Measurements from ENCODE around the gene PRORP.
A peak's percentile ranks its signal among the peaks of the same experiment; 100 is the strongest.

PRORP gene

DNA sequence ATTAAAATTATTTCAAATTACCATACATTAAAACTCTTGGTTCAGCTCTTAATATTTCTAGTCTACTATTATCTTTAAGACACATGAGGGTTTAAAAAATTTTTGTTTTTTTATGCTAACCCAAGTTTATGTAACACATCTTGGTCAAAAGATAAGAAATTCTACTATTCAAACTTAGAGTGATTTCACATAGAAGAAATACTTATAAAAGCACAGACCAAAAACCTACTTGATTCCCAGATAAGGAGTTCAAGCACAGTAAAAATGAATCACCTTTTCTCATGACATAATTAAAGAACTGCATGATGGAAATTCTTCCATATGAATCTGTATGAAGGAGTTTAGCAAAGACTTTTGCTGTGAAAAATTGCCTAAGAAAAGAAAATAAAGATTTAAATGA is 14.5 kb upstream of the PRORP start:
- no peak for TF ChIP-seq SUZ12 (IDR thresholded peaks at IDR 0.05; ENCODE audit: extremely low read depth, insufficient read depth, insufficient read length)
- TF ChIP-seq ZNF274 (IDR thresholded peaks at IDR 0.05; ENCODE audit: low read depth, low read length) = no peak
- TF ChIP-seq YY1 (IDR thresholded peaks at IDR 0.05; ENCODE audit: insufficient read depth, insufficient read length) = no peak
- DNase-seq (ENCODE audit: low read depth, low spot score) = no peak
- Histone ChIP-seq H3K27me3 (ENCODE audit: insufficient read depth, insufficient read length) (no peaks in the 10 kb centered on the region), H3K4me1 (ENCODE audit: insufficient read depth, insufficient read length) (no peaks in the 10 kb centered on the region), H3K36me3 (ENCODE audit: insufficient read depth, insufficient read length, low read length) (peaks cover 46% of the 10 kb centered on the region), H3K9ac (ENCODE audit: insufficient read length, low read depth) (no peak overlapping the region), H3K9me3 (ENCODE audit: insufficient read depth, low read length) (peaks cover 10% of the 10 kb centered on the region), H3K4me3 (ENCODE audit: insufficient read length, low read depth) (no peak overlapping the region)

GRCh38 chr14:35112641-35113040 is 9.7 kb upstream of the PRORP start:
- H3K4me1 ChIP-seq (ENCODE audit: insufficient read depth, insufficient read length) = no peaks in the 10 kb centered on the region
- no peaks in the 10 kb centered on the region for H3K27me3 ChIP-seq (ENCODE audit: insufficient read depth, insufficient read length)
- H3K9ac ChIP-seq (ENCODE audit: insufficient read length, low read depth) = no peak overlapping the region
- TF ChIP-seq YY1 (IDR thresholded peaks at IDR 0.05; ENCODE audit: insufficient read depth, insufficient read length) = no peak
- TF ChIP-seq ZNF274 (IDR thresholded peaks at IDR 0.05; ENCODE audit: low read depth, low read length) = no peak
- no peak for TF ChIP-seq SUZ12 (IDR thresholded peaks at IDR 0.05; ENCODE audit: extremely low read depth, insufficient read depth, insufficient read length)
- peaks cover 48% of the 10 kb centered on the region for H3K36me3 ChIP-seq (ENCODE audit: insufficient read depth, insufficient read length, low read length)
- H3K4me3 ChIP-seq (ENCODE audit: insufficient read length, low read depth) = no peak overlapping the region
- peak; percentile 9 for DNase-seq (ENCODE audit: low read depth, low spot score)
- H3K9me3 ChIP-seq (ENCODE audit: insufficient read depth, low read length) = peaks cover 10% of the 10 kb centered on the region

- H3K9ac ChIP-seq (ENCODE audit: insufficient read length, low read depth) = no peak overlapping the region
- no peak overlapping the region for H3K4me3 ChIP-seq (ENCODE audit: insufficient read length, low read depth)
- H3K27me3 ChIP-seq (ENCODE audit: insufficient read depth, insufficient read length) = no peaks in the 10 kb centered on the region
- TF ChIP-seq SUZ12 (IDR thresholded peaks at IDR 0.05; ENCODE audit: extremely low read depth, insufficient read depth, insufficient read length) = no peak
- TF ChIP-seq ZNF274 (IDR thresholded peaks at IDR 0.05; ENCODE audit: low read depth, low read length) = no peak
- no peak for TF ChIP-seq YY1 (IDR thresholded peaks at IDR 0.05; ENCODE audit: insufficient read depth, insufficient read length)
- no peaks in the 10 kb centered on the region for H3K4me1 ChIP-seq (ENCODE audit: insufficient read depth, insufficient read length)
- no peak for DNase-seq (ENCODE audit: low read depth, low spot score)
- peaks cover 10% of the 10 kb centered on the region for H3K9me3 ChIP-seq (ENCODE audit: insufficient read depth, low read length)
- H3K36me3 ChIP-seq (ENCODE audit: insufficient read depth, insufficient read length, low read length) = peaks cover 44% of the 10 kb centered on the region
These were observed 8.9 kb upstream of the PRORP start for GRCh38 chr14:35113308-35113950.

GRCh38 chr14:35114036-35114435 is 8.3 kb upstream of the PRORP start:
- Histone ChIP-seq H3K9ac (ENCODE audit: insufficient read length, low read depth) (no peak overlapping the region), H3K27me3 (ENCODE audit: insufficient read depth, insufficient read length) (no peaks in the 10 kb centered on the region), H3K4me3 (ENCODE audit: insufficient read length, low read depth) (no peak overlapping the region), H3K9me3 (ENCODE audit: insufficient read depth, low read length) (peaks cover 10% of the 10 kb centered on the region), H3K36me3 (ENCODE audit: insufficient read depth, insufficient read length, low read length) (peaks cover 42% of the 10 kb centered on the region), H3K4me1 (ENCODE audit: insufficient read depth, insufficient read length) (no peaks in the 10 kb centered on the region)
- no peak for DNase-seq (ENCODE audit: low read depth, low spot score)
- TF ChIP-seq YY1 (IDR thresholded peaks at IDR 0.05; ENCODE audit: insufficient read depth, insufficient read length) (no peak), SUZ12 (IDR thresholded peaks at IDR 0.05; ENCODE audit: extremely low read depth, insufficient read depth, insufficient read length) (no peak), ZNF274 (IDR thresholded peaks at IDR 0.05; ENCODE audit: low read depth, low read length) (no peak)

DNA sequence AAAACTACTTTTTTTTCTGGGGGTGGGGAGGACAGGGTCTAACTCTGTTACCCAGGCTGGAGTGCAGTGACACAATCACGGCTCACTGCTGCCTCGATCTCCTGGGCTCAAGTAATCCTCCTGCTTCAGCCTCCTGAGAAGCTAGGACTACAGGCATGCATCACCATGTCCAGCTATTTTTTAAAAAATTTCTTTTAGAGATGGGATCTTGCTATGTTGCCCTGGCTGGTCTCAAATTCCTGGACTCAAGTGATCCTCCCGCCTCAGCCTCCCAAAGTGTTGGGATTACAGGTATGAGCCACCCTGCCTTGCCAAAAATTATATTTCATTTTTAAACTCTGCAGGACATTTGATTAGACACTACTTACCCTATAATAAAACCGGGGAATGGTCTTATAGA is 6.1 kb upstream of the PRORP start:
- Histone ChIP-seq H3K4me3 (ENCODE audit: insufficient read length, low read depth) (no peak overlapping the region), H3K27me3 (ENCODE audit: insufficient read depth, insufficient read length) (no peaks in the 10 kb centered on the region), H3K9ac (ENCODE audit: insufficient read length, low read depth) (no peak overlapping the region), H3K4me1 (ENCODE audit: insufficient read depth, insufficient read length) (no peaks in the 10 kb centered on the region), H3K36me3 (ENCODE audit: insufficient read depth, insufficient read length, low read length) (peaks cover 23% of the 10 kb centered on the region), H3K9me3 (ENCODE audit: insufficient read depth, low read length) (peaks cover 10% of the 10 kb centered on the region)
- no peak for TF ChIP-seq YY1 (IDR thresholded peaks at IDR 0.05; ENCODE audit: insufficient read depth, insufficient read length)
- TF ChIP-seq SUZ12 (IDR thresholded peaks at IDR 0.05; ENCODE audit: extremely low read depth, insufficient read depth, insufficient read length) = no peak
- TF ChIP-seq ZNF274 (IDR thresholded peaks at IDR 0.05; ENCODE audit: low read depth, low read length) = no peak
- DNase-seq (ENCODE audit: low read depth, low spot score) = no peak

DNA sequence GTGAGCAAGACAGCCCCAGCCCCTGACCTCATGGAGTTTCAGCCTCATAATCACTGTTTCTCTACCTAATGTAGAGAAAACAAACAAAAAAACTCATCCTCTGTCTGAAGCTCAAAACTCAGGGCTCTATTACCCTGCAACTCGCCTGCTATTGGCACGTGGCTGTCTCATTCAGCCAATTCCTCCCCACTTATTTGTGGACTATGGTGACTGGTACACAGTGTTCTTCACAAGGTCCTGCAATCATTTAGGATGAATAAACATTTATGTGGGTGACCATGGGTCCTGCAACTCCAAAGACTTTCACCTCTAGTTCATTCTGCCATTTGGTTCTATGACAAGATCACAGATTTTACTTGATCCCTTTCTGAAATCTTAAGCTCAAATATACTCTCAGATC is 5.2 kb upstream of the PRORP start:
- Histone ChIP-seq H3K27me3 (ENCODE audit: insufficient read depth, insufficient read length) (no peaks in the 10 kb centered on the region), H3K9ac (ENCODE audit: insufficient read length, low read depth) (no peak overlapping the region), H3K4me3 (ENCODE audit: insufficient read length, low read depth) (no peak overlapping the region), H3K36me3 (ENCODE audit: insufficient read depth, insufficient read length, low read length) (peaks cover 16% of the 10 kb centered on the region), H3K4me1 (ENCODE audit: insufficient read depth, insufficient read length) (no peaks in the 10 kb centered on the region), H3K9me3 (ENCODE audit: insufficient read depth, low read length) (peaks cover 1% of the 10 kb centered on the region; the same call in 1 of the 2 replicates)
- TF ChIP-seq YY1 (IDR thresholded peaks at IDR 0.05; ENCODE audit: insufficient read depth, insufficient read length) = no peak
- TF ChIP-seq ZNF274 (IDR thresholded peaks at IDR 0.05; ENCODE audit: low read depth, low read length) = no peak
- no peak for TF ChIP-seq SUZ12 (IDR thresholded peaks at IDR 0.05; ENCODE audit: extremely low read depth, insufficient read depth, insufficient read length)
- no peak for DNase-seq (ENCODE audit: low read depth, low spot score)

DNA sequence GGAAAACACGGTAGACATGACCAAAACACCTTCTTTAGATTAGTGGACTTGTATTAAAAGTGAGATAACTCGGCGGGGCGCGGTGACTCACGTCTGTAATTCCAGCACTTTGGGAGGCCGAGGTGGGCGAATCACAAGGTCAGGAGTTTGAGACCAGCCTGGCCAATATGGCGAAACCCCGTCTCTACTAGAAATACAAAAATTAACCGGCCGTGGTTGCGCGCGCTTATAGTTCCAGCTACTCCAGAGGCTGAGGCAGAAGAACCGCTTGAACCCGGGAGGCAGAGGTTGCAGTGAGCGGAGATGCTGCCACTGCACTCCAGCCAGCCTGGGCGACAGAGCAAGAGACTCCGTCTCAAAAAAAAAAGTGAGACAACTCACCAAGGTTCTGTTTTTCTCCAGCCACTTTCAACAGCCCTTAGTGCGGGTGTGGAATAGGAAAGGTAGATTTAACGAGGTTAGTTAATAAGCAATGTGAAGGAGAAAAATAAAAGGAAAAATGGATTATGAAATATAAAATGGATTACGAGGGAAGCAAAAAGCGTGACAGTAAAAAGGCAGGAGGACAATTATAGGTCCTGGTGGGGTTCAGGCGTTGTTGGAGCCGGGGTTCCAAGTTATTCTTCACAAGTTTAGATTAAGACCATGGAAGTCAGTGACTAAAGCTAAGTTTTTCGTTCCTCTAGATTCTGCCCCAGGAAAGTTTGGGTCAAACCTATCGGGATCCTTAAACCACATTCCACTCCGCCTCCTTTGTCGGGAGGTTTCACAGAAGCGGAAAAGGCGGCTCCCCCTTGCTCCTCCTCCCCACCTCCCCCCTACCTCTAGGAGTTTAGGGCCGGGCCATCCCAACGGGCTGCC is 1.1 kb upstream of the PRORP start:
- H3K4me1 ChIP-seq (ENCODE audit: insufficient read depth, insufficient read length) = no peaks in the 10 kb centered on the region
- H3K9me3 ChIP-seq (ENCODE audit: insufficient read depth, low read length) = no peaks in the 10 kb centered on the region
- DNase-seq (ENCODE audit: low read depth, low spot score) = no peak
- H3K4me3 ChIP-seq (ENCODE audit: insufficient read length, low read depth) = peak overlapping the region; percentile 67
- H3K27me3 ChIP-seq (ENCODE audit: insufficient read depth, insufficient read length) = no peaks in the 10 kb centered on the region
- H3K9ac ChIP-seq (ENCODE audit: insufficient read length, low read depth) = peak overlapping the region; percentile 92
- TF ChIP-seq ZNF274 (IDR thresholded peaks at IDR 0.05; ENCODE audit: low read depth, low read length) (no peak), SUZ12 (IDR thresholded peaks at IDR 0.05; ENCODE audit: extremely low read depth, insufficient read depth, insufficient read length) (no peak), YY1 (IDR thresholded peaks at IDR 0.05; ENCODE audit: insufficient read depth, insufficient read length) (no peak)
- H3K36me3 ChIP-seq (ENCODE audit: insufficient read depth, insufficient read length, low read length) = peaks cover 7% of the 10 kb centered on the region
